NCI-H2029 (cell line): Measurements from ENCODE around the gene MAS1L.

Source experiments
- DNase-seq: peaks from one replicate; lab custom pipeline; 2025; lab: John Stamatoyannopoulos, UW

The MAS1L gene, protein sequence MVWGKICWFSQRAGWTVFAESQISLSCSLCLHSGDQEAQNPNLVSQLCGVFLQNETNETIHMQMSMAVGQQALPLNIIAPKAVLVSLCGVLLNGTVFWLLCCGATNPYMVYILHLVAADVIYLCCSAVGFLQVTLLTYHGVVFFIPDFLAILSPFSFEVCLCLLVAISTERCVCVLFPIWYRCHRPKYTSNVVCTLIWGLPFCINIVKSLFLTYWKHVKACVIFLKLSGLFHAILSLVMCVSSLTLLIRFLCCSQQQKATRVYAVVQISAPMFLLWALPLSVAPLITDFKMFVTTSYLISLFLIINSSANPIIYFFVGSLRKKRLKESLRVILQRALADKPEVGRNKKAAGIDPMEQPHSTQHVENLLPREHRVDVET

GRCh38 chr6:29487660-29488059, at the start of gene MAS1L:
Gene MAS1L (minus strand): TSS chr6:29487956. CDS start chr6:29487902, 54 bp downstream.
- DNase-seq = no peak

DNA sequence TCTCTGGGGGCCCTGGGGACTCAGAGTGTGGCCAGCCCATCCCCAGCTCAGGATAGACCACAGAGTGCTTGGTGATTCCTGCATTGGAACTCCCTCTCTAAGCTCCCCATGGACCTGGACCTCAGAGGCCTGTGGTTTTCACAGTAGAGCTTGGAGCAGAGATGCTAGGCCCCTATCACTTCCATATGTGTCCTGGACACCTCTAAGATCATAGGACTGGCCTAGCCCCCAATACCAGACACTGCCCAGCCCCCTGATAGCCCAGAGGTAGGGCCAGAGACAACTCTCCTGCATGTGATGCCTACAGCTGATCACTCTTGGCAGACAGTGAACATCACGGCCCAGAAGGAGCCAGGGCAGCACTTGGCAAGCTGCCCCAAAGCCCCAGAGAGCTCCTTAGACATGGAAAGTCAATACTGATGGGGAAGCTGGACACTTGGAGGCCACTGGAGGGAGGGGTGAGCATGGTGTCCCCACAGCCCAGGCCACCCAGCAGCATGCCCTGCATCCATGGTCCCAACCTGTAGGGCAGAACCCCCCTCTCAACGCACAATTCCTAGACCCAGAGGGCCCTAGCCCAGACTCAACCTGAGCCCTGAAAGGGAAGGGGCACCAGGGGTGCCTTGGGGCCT, 44.7 kb upstream of the MAS1L start:
- DNase-seq = no peak

GRCh38 chr6:29531668-29532067, 43.9 kb upstream of the MAS1L start:
- no peak for DNase-seq

DNA sequence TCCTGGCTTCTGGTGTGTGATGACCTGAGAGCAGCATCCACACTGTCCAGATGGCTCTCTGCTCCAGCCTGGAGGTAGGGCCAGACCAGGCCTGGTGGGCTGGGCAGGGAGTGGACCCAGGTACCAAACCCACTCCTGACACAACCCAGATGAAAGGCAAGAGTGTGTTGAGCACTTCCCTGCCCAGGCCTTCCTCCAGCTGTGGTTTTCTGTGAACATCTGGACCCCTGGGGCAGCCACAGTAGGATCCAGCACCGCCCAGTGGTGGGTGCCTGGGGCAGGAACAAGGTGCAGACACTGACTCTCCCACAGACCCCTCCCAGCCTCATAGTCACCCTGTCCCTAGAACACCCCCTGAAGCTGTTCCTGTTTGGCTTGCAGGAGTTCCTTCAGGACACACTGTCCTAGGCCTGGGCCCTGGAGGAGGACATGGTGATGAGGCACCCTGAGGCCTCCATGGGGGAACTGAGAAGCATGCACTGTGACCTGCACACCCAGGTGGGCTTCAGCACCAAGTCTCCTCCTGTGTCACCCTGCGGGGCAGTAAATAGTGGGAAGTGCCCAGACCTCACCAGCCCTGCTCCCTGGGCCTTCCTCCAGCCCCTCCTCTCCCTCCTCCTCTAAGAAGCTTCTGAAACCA, 43.0 kb upstream of the MAS1L start:
- DNase-seq = no peak

DNA sequence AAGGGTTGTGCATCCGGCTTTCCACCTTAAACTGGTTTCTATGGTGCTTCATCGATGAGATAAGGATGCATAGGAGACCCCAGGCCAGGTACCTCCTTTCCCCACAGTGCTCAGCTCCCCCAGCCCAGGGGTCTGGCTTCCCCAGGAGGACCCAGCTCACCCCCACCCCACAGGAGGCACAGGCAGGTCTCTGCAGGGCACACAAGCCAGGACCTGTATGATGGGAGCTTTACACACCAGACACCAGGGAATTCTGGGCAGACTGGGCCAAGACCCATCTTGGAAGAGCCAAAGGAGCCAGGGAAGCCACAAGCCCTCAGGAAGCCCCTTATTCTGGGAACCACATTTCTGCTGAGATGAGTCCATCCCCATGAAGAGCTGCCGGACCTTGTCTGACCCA, 42.2 kb upstream of the MAS1L start:
- DNase-seq = no peak

GRCh38 chr6:29528988-29529560, 41.3 kb upstream of the MAS1L start:
- no peak for DNase-seq

DNA sequence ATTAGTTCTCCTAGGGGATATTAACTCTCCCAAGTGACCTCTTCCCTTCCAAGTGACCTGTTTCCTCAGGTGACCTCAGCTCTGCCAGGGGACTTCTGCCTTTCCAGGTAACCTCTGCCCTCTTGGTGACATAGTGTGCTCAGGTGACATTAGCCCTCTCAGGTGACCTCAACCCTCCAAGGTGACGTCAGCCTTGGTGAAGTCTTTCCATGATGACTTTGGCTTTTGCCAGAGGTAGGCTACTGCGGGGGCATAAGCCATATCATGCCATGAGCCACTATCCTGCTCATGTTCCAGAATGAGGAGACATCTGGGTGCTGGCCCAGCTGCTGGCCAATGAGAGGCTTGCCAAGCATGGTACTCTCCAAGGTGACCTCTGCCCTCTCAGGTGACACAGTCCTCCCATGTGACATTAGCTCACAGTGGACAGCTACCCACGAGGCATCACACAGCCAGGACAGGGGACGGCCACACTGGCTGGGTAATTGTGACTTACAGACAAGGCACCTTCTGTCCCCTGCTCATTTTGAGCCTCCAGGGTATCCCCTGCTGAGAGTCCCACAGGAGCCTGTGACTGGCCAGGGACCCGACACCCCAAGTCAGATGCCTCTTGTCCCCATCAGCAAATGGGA, 40.7 kb upstream of the MAS1L start:
- DNase-seq = no peak

GRCh38 chr6:29527564-29527963, 39.8 kb upstream of the MAS1L start:
- DNase-seq = no peak

GRCh38 chr6:29527126-29527525, 39.4 kb upstream of the MAS1L start:
- no peak for DNase-seq

GRCh38 chr6:29525311-29525639, 37.5 kb upstream of the MAS1L start:
- no peak for DNase-seq

GRCh38 chr6:29524444-29525310, 36.9 kb upstream of the MAS1L start:
- DNase-seq = no peak

DNA sequence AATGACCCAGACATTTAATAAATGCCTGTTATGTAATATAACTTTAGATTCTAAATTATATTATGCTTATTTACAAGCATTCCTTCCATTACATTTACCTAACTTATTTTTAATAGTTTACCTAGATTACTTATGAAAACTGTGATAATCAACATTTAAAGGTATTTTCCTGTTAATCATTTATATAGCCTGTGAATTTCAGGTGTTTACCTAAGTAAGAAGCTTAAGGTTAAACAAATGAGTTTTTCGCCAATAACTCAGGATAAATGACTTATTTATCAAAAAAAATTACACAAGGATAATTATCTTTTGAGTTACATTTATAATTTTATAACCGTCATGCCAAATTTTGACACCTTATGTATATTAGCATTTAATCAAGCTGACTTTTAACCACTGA, 36.3 kb upstream of the MAS1L start:
- no peak for DNase-seq

DNA sequence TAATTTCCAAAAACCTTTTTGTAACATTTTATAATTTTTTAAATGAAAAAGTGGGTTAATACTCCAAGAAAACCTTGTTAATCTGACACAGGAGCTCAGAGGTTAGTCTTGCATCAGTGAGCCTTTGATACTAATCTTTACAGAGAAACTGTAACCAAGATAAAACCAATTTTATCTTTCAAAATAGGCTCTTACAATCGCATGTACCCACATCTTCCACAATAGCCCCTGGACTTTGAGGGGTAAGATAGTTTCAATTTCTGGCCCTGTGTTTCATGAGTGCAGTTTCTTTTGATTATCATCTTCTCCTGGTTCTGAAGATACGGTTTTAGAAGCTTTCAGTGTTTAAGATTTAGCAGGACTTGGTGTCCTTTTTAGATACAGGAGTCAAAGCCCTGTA, 34.5 kb upstream of the MAS1L start:
- DNase-seq = no peak

- DNase-seq = no peak
Measured at GRCh38 chr6:29521006-29521680, 33.4 kb upstream of the MAS1L start.

- no peak for DNase-seq
Measured at GRCh38 chr6:29520232-29520631, 32.5 kb upstream of the MAS1L start.

- DNase-seq = no peak
Measured at GRCh38 chr6:29519291-29520010, 31.7 kb upstream of the MAS1L start.

DNA sequence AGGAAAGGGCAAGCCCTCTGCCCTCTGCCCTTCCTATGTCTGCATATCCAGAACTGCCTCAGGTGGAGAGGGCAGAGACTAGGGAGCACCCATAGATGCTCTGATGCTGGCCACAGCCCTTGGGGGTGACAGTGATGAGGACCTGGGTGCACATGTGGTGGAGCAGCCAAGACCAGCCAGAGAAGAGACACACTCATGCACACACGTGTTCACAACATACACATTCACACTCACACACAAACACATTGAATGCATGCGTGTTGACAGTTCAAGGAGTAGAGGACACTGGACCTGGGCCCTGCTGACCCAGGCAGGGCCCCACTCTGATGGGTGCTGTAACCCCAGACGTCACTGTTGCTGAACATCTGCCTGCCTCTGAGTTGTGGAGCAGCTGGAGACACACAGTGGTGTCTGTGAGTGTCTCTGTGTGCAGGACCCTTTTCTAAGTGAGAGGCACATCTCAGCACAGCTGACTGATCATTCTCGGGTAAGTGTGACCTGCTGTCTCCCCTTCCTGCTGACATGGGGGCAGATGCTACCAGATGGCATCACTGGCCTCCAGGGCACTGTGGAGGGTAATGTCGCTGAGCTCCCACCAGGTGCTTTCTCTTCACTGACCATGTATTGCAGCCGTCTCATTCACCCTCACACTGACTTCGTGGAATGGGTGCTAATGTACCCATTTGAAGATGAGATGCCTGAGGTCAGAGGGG, 30.1 kb upstream of the MAS1L start:
- no peak for DNase-seq

- no peak for DNase-seq
Measured at GRCh38 chr6:29517245-29517644, 29.5 kb upstream of the MAS1L start.

DNA sequence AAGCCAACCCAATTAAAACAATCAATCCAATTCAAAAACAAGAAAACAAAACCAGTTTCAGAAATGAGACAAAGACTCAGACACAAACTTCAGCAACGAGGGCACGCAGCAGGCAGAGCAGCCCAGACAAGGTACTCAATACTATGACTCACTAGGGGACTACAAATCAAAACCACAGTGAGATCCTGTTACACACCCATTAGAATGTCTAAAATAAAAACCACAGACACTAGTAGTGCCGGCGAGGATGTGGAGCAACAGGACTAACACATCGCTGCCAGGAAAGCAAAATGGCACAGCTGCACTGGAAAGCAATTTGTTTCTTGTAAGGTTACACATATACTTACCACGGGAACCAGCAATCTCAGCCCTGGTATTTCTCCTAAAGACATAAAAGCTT, 28.4 kb upstream of the MAS1L start:
- DNase-seq = no peak
